Astrocyte (in vitro differentiated cells and primary cell): ENCODE measurements around the gene KRTAP7-1.

ENCODE experiments used
- EZH2 ChIP-seq: IDR thresholded peaks from 2 replicates; pipeline ENCODE4 v1.6.1; 2012; ENCODE audit warnings: mild to moderate bottlenecking, low read length, inconsistent platforms; ENCODE audit not compliant: insufficient read depth
- TF ChIP-seq, protein P1 (sequence below): IDR thresholded peaks from 2 replicates; pipeline ENCODE4 v1.5.1; 2011; ENCODE audit warnings: low read depth, mild to moderate bottlenecking, inconsistent platforms, low read length, moderate library complexity; ENCODE audit not compliant: insufficient read depth

DNA sequence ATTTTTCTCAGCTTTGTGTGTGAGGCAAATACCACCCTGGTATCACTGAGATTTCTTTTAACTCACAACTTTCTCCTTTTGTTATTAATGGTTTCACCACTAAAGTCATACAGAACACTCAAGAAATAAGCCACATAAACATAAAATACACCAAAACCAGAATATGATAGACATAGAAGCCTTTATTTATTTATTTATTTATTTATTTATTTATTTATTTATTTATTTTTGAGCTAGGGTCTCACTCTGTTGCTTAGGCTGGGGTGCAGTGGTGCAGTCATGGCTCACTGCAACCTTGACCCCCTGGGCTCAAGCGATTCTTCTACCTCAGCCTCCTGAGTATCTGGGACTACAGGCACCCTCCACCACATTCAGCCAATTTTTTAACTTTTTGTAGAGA is 29.0 kb downstream of the KRTAP7-1 start:
- TF ChIP-seq, protein P1, sequence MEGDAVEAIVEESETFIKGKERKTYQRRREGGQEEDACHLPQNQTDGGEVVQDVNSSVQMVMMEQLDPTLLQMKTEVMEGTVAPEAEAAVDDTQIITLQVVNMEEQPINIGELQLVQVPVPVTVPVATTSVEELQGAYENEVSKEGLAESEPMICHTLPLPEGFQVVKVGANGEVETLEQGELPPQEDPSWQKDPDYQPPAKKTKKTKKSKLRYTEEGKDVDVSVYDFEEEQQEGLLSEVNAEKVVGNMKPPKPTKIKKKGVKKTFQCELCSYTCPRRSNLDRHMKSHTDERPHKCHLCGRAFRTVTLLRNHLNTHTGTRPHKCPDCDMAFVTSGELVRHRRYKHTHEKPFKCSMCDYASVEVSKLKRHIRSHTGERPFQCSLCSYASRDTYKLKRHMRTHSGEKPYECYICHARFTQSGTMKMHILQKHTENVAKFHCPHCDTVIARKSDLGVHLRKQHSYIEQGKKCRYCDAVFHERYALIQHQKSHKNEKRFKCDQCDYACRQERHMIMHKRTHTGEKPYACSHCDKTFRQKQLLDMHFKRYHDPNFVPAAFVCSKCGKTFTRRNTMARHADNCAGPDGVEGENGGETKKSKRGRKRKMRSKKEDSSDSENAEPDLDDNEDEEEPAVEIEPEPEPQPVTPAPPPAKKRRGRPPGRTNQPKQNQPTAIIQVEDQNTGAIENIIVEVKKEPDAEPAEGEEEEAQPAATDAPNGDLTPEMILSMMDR = no peak
- no peak for TF ChIP-seq EZH2
